ENCODE data around the gene PTGES2.
"Not testable (repeated sequence)": the region's sequence is repeated elsewhere in the genome, so short reads cannot be mapped to it uniquely, and the experiment has no call there.

PTGES2 gene

GRCh38 chr9:128136816-128137793 lies 9.6 kb upstream of the PTGES2 start:
- DNase-seq: peak; percentile 86

- DNase-seq: not testable (repeated sequence)
Measured at GRCh38 chr9:128135561-128135960, 8.0 kb upstream of the PTGES2 start.

GRCh38 chr9:128132139-128132538 lies 4.6 kb upstream of the PTGES2 start:
- not testable (repeated sequence) for DNase-seq

- DNase-seq: not testable (repeated sequence)
Measured at GRCh38 chr9:128131346-128131745, 3.8 kb upstream of the PTGES2 start.

GRCh38 chr9:128130651-128131050 lies 3.1 kb upstream of the PTGES2 start:
- not testable (repeated sequence) for DNase-seq

GRCh38 chr9:128129976-128130590 lies 2.6 kb upstream of the PTGES2 start:
- DNase-seq: not testable (repeated sequence)

GRCh38 chr9:128128836-128129590 lies 1.5 kb upstream of the PTGES2 start:
- no peak for DNase-seq

GRCh38 chr9:128127990-128128835 lies 684 bp upstream of the PTGES2 start:
- peak; percentile 92 for DNase-seq

GRCh38 chr9:128125580-128126354 lies 1.8 kb downstream of the PTGES2 start:
- no peak for DNase-seq

GRCh38 chr9:128124873-128125579 lies 2.5 kb downstream of the PTGES2 start:
- peak; percentile 43 for DNase-seq

- DNase-seq: no peak
Measured at GRCh38 chr9:128124451-128124850, 3.1 kb downstream of the PTGES2 start.

GRCh38 chr9:128123451-128124080 lies 4.0 kb downstream of the PTGES2 start:
- no peak for DNase-seq

GRCh38 chr9:128122809-128123175 lies 4.7 kb downstream of the PTGES2 start:
- DNase-seq: no peak

GRCh38 chr9:128121924-128122808 lies 5.4 kb downstream of the PTGES2 start:
- DNase-seq: no peak

- no peak for DNase-seq
Measured at GRCh38 chr9:128121466-128121810, 6.1 kb downstream of the PTGES2 start.

- no peak for DNase-seq
Measured at GRCh38 chr9:128120741-128121465, 6.6 kb downstream of the PTGES2 start.

- DNase-seq: no peak
Measured at GRCh38 chr9:128120061-128120740, 7.3 kb downstream of the PTGES2 start.

All from fibroblast of skin of abdomen (primary cell).